Aorta (tissue), 5 donors: Measurements from ENCODE around the gene PRKCZ. TPM values are rescaled to one million over a fixed set of nuclear protein-coding genes. Genes with fewer than 3 reads are reported as not detected.

ENCODE experiments used
- ATAC-seq: fragments of 200-7000 bp; cut with Tn5 transposase; one replicate; pipeline ENCODE4 v1.9.1; 2022; ENCODE audit warnings: moderate library complexity; ENCODE audit not compliant: low FRiP score
- DNase-seq, 2 donors: peaks; one replicate each; pipeline ENCODE4 v3.0.0-alpha.2; 2020
- H3K27ac ChIP-seq, 2 donors: one replicate each; pipeline ENCODE4 v1.5.1; 2013; ENCODE audit warnings: low read length in 2 of 2, mild to moderate bottlenecking in 2 of 2, moderate library complexity in 2 of 2, control low read depth in 1 of 2, inconsistent platforms in 1 of 2, low read depth in 1 of 2
- H3K27me3 ChIP-seq, 2 donors: one replicate each; pipeline ENCODE4 v1.6.1; 2013; ENCODE audit warnings: control low read depth in 1 of 2, low read length in 1 of 2, mild to moderate bottlenecking in 1 of 2, moderate library complexity in 1 of 2; ENCODE audit not compliant: insufficient read depth in 2 of 2, control insufficient read depth in 1 of 2
- H3K36me3 ChIP-seq, 2 donors: one replicate each; pipeline ENCODE4 v1.6.1; 2013; ENCODE audit warnings: control low read depth in 1 of 2, low read length in 1 of 2, mild to moderate bottlenecking in 1 of 2; ENCODE audit not compliant: insufficient read depth in 2 of 2, control insufficient read depth in 1 of 2
- H3K4me1 ChIP-seq, 2 donors: one replicate each; pipeline ENCODE4 v1.6.1; 2013; ENCODE audit warnings: low read length in 2 of 2, control low read depth in 1 of 2, mild to moderate bottlenecking in 1 of 2, moderate library complexity in 1 of 2; ENCODE audit not compliant: insufficient read depth in 2 of 2, control insufficient read depth in 1 of 2
- H3K4me3 ChIP-seq, 2 donors: one replicate each; pipeline ENCODE4 v1.5.1; 2013; ENCODE audit warnings: low read length in 2 of 2, control low read depth in 1 of 2, mild to moderate bottlenecking in 1 of 2
- H3K9me3 ChIP-seq: one replicate; pipeline ENCODE4 v1.6.1; 2013; ENCODE audit warnings: mild to moderate bottlenecking, low read length; ENCODE audit not compliant: control insufficient read depth
- WGBS, 2 donors: extraction: QIAGEN DNeasy Blood & Tissue Kit; methylation state at CpG; one replicate each; pipeline ENCODE4 v1.1.7; 2013; 5-methylcytosine and 5-hydroxymethylcytosine counted together
- intact Hi-C, 2 donors: fragments of 100-400 bp; cut with DNase I; formaldehyde crosslinking; loops; one replicate each; pipeline versions ENCODE4 v1.14.2 to v1.15.0; 2022
- polyA plus RNA-seq, 2 donors: library from polyadenylated mRNA; stranded (reverse); fragments of 200-250 nt; gene quantifications; one replicate each; pipeline ENCODE4 v1.2.3, GENCODE V29; 2013
- total RNA-seq, 2 donors: library from RNA; stranded (reverse); fragmentation: NEBNext Ultra II Directional; extraction: Animal tissue kit (Norgen Biotek cat#: 25700); gene quantifications; one replicate each; pipeline ENCODE4 v1.2.1, GENCODE V29; 2021
- donor health status: healthy with polysubstance abuse.
- donor health status: Bipolar disorder and iron deficiency.
- donor health status: DM: no; HTN: no; CAD: no.
- donor health status: DM: no; HTN: no; CAD: no.
- donor health status: DM: yes; HTN: yes; CAD: no.

Gene PRKCZ
- total and polyA plus RNA-seq, 4 donors = 1.5 to 23.2 (median 4.2) TPM

GRCh38 chr1:2067981-2068380 lies 17.8 kb downstream of the PRKCZ start:
- 80 to 82% methylated on average over 17 of the region's 17 CpGs for WGBS, 2 donors
- DNase-seq (peak in 1 of 2 donors; percentile 28), ATAC-seq (no peak)
- Histone ChIP-seq H3K4me1 (no peaks in the 10 kb centered on the region), H3K9me3 (peaks cover 2% of the 10 kb centered on the region), H3K27ac (no peak overlapping the region), H3K4me3 (no peak overlapping the region), H3K27me3 (no peaks in the 10 kb centered on the region), H3K36me3 (no peaks in the 10 kb centered on the region)
- intact Hi-C loops = no loop called here

- H3K4me3 ChIP-seq = no peak overlapping the region
- H3K4me1 ChIP-seq = no peaks in the 10 kb centered on the region
- DNase-seq (peak in 1 of 2 donors; percentile 35), ATAC-seq (no peak)
- intact Hi-C loops = no loop called here
- no peak overlapping the region for H3K27ac ChIP-seq
- no peaks in the 10 kb centered on the region for H3K27me3 ChIP-seq
- 91% methylated on average over 17 to 19 of the region's 19 CpGs for WGBS, 2 donors
- no peaks in the 10 kb centered on the region for H3K36me3 ChIP-seq
- peaks cover 2% of the 10 kb centered on the region for H3K9me3 ChIP-seq
These were observed 18.7 kb downstream of the PRKCZ start for GRCh38 chr1:2068951-2069350.

GRCh38 chr1:2070016-2070415 lies 19.8 kb downstream of the PRKCZ start:
- no peak overlapping the region for H3K4me3 ChIP-seq
- DNase-seq = peak in 1 of 2 donors; percentile 38
- intact Hi-C loops = no loop called here
- no peak for ATAC-seq
- H3K4me1 ChIP-seq = no peaks in the 10 kb centered on the region
- no peaks in the 10 kb centered on the region for H3K27me3 ChIP-seq
- no peaks in the 10 kb centered on the region for H3K36me3 ChIP-seq
- WGBS, 2 donors = 85 to 89% methylated on average over 11 of the region's 11 CpGs
- no peak overlapping the region for H3K27ac ChIP-seq
- no peaks in the 10 kb centered on the region for H3K9me3 ChIP-seq

GRCh38 chr1:2070800-2071530 lies 20.8 kb downstream of the PRKCZ start:
- H3K9me3 ChIP-seq = no peaks in the 10 kb centered on the region
- no peak for ATAC-seq
- no peaks in the 10 kb centered on the region for H3K4me1 ChIP-seq
- H3K27me3 ChIP-seq = no peaks in the 10 kb centered on the region
- WGBS, 2 donors = 83 to 88% methylated on average over 32 to 36 of the region's 36 CpGs
- no peaks in the 10 kb centered on the region for H3K36me3 ChIP-seq
- intact Hi-C loops = no loop called here
- H3K4me3 ChIP-seq = no peak overlapping the region
- DNase-seq = no peak
- no peak overlapping the region for H3K27ac ChIP-seq

- WGBS, 2 donors = 58 to 70% methylated on average over 25 of the region's 25 CpGs
- ATAC-seq (no peak), DNase-seq (peak in 1 of 2 donors; percentile 41)
- Histone ChIP-seq H3K9me3 (peaks cover 3% of the 10 kb centered on the region), H3K4me1 (no peaks in the 10 kb centered on the region), H3K27me3 (no peaks in the 10 kb centered on the region), H3K27ac (no peak overlapping the region), H3K4me3 (no peak overlapping the region), H3K36me3 (no peaks in the 10 kb centered on the region)
- intact Hi-C loops = no loop called here
These were observed 22.0 kb downstream of the PRKCZ start for GRCh38 chr1:2072109-2072806.

GRCh38 chr1:2072891-2073290 lies 22.7 kb downstream of the PRKCZ start:
- Histone ChIP-seq H3K27ac (no peak overlapping the region), H3K27me3 (no peaks in the 10 kb centered on the region), H3K4me1 (no peaks in the 10 kb centered on the region), H3K9me3 (peaks cover 3% of the 10 kb centered on the region), H3K36me3 (no peaks in the 10 kb centered on the region), H3K4me3 (no peak overlapping the region)
- no peak for ATAC-seq
- DNase-seq = peak in 1 of 2 donors; percentile 24
- intact Hi-C loops = no loop called here
- 76 to 82% methylated on average over 14 of the region's 14 CpGs for WGBS, 2 donors

GRCh38 chr1:2073382-2074230 lies 23.4 kb downstream of the PRKCZ start:
- Histone ChIP-seq H3K4me3 (no peak overlapping the region), H3K36me3 (no peaks in the 10 kb centered on the region), H3K4me1 (no peaks in the 10 kb centered on the region), H3K9me3 (peaks cover 5% of the 10 kb centered on the region), H3K27ac (no peak overlapping the region), H3K27me3 (no peaks in the 10 kb centered on the region)
- DNase-seq = peak in 1 of 2 donors; percentile 38
- WGBS, 2 donors = 24 to 30% methylated on average over 59 of the region's 59 CpGs
- ATAC-seq = no peak
- intact Hi-C loops = no loop called here

GRCh38 chr1:2074396-2074795 lies 24.2 kb downstream of the PRKCZ start:
- H3K4me3 ChIP-seq = no peak overlapping the region
- intact Hi-C loops = no loop called here
- 41 to 51% methylated on average over 19 of the region's 19 CpGs for WGBS, 2 donors
- ATAC-seq (no peak), DNase-seq (peak in 1 of 2 donors; percentile 23)
- no peak overlapping the region for H3K27ac ChIP-seq
- no peaks in the 10 kb centered on the region for H3K27me3 ChIP-seq
- H3K4me1 ChIP-seq = no peaks in the 10 kb centered on the region
- peaks cover 7% of the 10 kb centered on the region for H3K9me3 ChIP-seq
- no peaks in the 10 kb centered on the region for H3K36me3 ChIP-seq
